GM15510 (cell line): ENCODE results near the gene RIMBP2.

Source experiments
- POLR2A ChIP-seq: IDR thresholded peaks from 3 replicates; pipeline ENCODE4 v1.6.1; 2011; ENCODE audit warnings: borderline replicate concordance; ENCODE audit not compliant: insufficient read length; ENCODE audit errors: extremely low read depth

RIMBP2 gene

GRCh38 chr12:130645751-130646150 is 70.3 kb downstream of the RIMBP2 start:
- no peak for TF ChIP-seq POLR2A

GRCh38 chr12:130644566-130644965 is 71.5 kb downstream of the RIMBP2 start:
- no peak for TF ChIP-seq POLR2A

GRCh38 chr12:130644146-130644545 is 72.0 kb downstream of the RIMBP2 start:
- no peak for TF ChIP-seq POLR2A

GRCh38 chr12:130642856-130643255 is 73.2 kb downstream of the RIMBP2 start:
- TF ChIP-seq POLR2A = no peak

GRCh38 chr12:130641533-130642184 is 74.4 kb downstream of the RIMBP2 start:
- TF ChIP-seq POLR2A = no peak

- no peak for TF ChIP-seq POLR2A
Measured at GRCh38 chr12:130640901-130641300, 75.2 kb downstream of the RIMBP2 start.

GRCh38 chr12:130640496-130640895 is 75.6 kb downstream of the RIMBP2 start:
- TF ChIP-seq POLR2A = no peak

- TF ChIP-seq POLR2A = no peak
Measured at GRCh38 chr12:130639476-130640424, 76.3 kb downstream of the RIMBP2 start.

- TF ChIP-seq POLR2A = no peak
Measured at GRCh38 chr12:130636370-130636769, 79.7 kb downstream of the RIMBP2 start.

- no peak for TF ChIP-seq POLR2A
Measured at GRCh38 chr12:130634866-130635265, 81.2 kb downstream of the RIMBP2 start.

GRCh38 chr12:130633771-130634170 is 82.3 kb downstream of the RIMBP2 start:
- no peak for TF ChIP-seq POLR2A

- TF ChIP-seq POLR2A = no peak
Measured at GRCh38 chr12:130632642-130633041, 83.5 kb downstream of the RIMBP2 start.

- TF ChIP-seq POLR2A = no peak
Measured at GRCh38 chr12:130628304-130628703, 87.8 kb downstream of the RIMBP2 start.

- TF ChIP-seq POLR2A = no peak
Measured at GRCh38 chr12:130627175-130627574, 88.9 kb downstream of the RIMBP2 start.

- TF ChIP-seq POLR2A = no peak
Measured at GRCh38 chr12:130626601-130627000, 89.5 kb downstream of the RIMBP2 start.

- no peak for TF ChIP-seq POLR2A
Measured at GRCh38 chr12:130625201-130625600, 90.9 kb downstream of the RIMBP2 start.

GRCh38 chr12:130622803-130623202 is 93.3 kb downstream of the RIMBP2 start:
- TF ChIP-seq POLR2A = no peak
